Stimulated activated CD8-positive, alpha-beta memory T cell treated with anti-CD3 and anti-CD28 coated beads, Interleukin-4, amount 100 ng/mL, for 48 hours (primary cell): ENCODE results near the gene NDE1.

ENCODE experiments used
- DNase-seq: peaks from one replicate; pipeline ENCODE4 v3.0.0-alpha.2; 2020

The NDE1 gene

DNA sequence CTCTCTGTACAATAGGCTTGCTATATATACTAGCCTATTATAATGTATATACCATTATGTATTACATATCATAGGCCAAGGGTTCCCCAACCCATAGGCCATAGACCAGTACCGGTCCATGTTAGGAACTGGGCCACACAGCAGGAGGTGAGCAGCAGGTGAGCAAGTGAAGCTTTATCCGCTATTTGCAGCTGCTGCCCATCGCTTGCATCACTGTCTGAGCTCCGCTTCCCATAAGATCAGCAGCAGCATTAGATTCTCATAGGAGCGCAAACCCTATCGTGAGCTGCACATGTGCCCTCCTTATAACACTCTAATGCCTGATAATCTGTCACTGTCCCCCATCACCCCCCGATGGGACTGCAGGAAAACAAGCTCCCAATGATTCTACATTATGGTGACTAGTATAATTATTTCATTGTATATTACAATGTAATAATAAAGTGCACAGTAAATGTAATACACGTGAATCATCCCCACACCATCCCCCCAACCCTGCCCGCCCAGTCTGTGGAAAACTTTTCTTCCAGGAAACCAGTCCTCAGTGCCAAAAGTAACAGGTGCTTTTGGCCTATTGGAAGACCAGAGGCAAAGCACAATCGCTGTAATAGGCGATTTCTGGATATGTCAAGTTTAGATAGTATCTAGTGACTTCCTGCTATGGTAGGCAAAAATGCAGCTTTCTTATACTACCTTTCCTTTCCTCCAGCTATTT lies 122.7 kb downstream of the NDE1 start:
- DNase-seq: no peak

DNA sequence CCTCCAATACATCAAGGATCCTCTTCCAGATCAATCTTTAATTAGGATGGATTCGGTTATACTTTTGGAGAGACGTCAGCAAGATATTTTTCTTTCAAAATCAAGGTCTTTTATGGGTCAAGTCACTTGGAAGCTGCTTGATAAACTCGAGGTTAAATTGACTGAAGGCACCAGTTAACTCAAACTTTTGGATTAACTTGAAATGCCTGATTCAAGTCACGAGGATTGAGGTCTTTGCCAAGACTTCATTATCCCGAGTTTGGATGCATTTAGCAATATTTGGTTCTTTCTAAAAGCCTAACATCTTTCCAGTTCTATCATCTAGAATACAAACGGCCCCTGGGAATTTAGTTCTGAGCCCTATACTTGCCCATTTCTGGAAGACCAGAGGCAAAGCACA lies 123.9 kb downstream of the NDE1 start:
- DNase-seq: no peak

DNA sequence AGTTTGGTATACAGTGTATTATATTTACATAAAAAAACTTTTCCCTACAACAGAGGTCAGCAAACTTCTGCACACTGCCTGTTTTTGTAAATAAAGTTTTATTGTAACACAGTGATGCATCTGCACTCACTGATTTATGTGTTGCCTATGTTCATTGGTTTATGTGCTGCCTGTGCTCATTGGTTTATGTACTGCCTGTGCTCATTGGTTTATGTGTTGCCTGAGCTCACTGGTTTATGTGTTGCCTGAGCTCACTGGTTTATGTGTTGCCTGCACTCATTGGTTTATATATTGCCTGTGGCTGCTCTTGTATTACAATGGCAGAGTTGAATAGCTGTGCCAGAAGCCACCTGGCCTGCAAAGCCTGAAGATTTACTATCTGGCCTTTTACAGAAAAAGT lies 125.2 kb downstream of the NDE1 start:
- no peak for DNase-seq

DNA sequence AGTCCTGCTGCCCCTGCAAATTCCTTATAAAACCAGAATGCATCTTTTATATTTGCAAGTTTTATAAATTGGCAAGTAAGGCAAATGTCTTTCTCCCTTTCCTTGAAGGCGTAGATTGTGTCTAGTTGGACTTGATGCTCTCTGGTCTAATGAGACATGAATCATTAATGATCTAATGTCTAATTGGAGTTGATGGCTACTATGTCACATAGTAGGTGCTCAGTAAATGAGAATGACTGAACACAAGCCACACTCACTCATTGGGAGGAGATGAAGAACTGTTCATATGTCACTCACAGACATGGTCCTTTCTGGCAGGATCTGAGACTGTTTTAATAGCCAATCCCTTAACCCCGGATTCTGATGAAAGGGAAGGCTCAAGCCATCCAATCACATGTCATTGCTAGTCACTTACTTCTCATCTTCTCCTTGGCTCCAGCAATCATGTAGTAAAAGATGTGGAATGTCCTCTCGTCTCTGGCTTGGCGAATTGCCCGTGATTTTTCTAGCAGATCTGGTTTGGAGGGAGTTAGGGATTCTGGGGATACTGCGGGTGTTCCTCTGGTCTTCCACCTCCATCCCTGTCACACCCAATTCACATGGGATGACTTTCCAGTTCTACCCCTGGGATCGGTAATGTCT lies 125.7 kb downstream of the NDE1 start:
- DNase-seq: no peak
